T1000 (cell line): ENCODE data around the gene ZNG1E.
"Not testable (repeated sequence)": the region's sequence is repeated elsewhere in the genome, so short reads cannot be mapped to it uniquely, and the experiment has no call there.

Source experiments
- DNase-seq: peaks from one replicate; lab custom pipeline; 2025; ENCODE audit warnings: mixed read lengths; lab: John Stamatoyannopoulos, UW

The ZNG1E gene

GRCh38 chr9:65675589-65676021 lies at the start of gene ZNG1E:
TSS of gene ZNG1E (plus strand) at chr9:65675928. CDS start at chr9:65675977, 49 bp downstream.
- not testable (repeated sequence) for DNase-seq

- DNase-seq: not testable (repeated sequence)
These were observed 2.1 kb upstream of the ZNG1E start for GRCh38 chr9:65673579-65673978.

DNA sequence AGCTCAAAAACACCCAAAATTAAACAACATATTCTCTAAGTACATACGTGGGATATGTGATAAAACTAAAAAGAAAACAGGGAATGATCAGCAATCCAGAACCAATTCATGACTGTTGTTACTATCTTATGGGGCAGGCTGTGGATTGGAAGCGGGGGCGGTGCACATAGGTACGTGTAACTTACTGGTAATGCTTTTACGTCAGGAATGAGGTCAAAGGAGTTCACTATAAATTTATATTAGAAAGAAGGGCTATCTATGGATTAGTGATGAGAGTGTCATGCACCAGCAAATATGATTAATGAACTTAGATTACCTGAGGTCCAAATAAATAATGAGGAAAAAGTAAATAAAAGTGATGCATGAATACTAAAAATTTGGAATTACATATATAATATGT lies 710 bp upstream of the ZNG1E start:
- not testable (repeated sequence) for DNase-seq

DNA sequence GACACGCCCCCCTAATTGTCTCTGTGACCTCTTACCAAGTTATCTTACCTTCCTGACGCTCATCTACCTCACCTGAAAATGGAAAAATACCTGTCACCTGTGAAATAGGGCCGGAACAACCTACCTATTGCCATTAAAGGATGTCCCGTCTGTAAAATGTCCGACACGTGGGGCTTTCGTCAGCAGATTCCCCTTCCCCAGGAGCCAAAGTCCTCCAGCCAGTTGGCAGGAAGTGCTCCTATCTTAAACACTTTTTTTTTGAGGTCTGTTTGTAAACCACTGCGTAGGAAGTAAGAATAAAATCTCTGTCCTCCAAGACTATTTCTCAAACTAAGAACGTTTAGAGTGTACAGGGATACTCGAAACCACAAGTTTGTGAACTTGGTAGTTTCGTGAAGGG lies 661 bp downstream of the ZNG1E start:
- DNase-seq: not testable (repeated sequence)

- not testable (repeated sequence) for DNase-seq
These were observed 2.8 kb downstream of the ZNG1E start for GRCh38 chr9:65678533-65678932.

GRCh38 chr9:65703550-65703949 lies 27.8 kb downstream of the ZNG1E start:
- not testable (repeated sequence) for DNase-seq

DNA sequence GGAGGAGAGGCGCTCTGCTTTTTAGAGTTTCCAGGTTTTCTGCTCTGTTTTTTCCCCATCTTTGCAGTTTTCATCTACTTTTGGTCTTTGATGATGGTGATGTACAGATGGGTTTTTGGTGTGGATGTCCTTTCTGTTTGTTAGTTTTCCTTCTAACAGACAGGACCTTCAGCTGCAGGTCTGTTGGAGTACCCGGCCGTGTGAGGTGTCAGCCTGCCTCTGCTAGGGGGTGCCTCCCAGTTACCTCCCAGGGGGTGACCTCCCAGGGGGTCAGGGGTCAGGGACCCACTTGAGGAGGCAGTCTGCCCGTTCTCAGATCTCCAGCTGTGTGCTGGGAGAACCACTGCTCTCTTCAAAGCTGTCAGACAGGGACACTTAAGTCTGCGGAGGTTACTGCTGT lies 38.7 kb downstream of the ZNG1E start:
- DNase-seq: not testable (repeated sequence)

DNA sequence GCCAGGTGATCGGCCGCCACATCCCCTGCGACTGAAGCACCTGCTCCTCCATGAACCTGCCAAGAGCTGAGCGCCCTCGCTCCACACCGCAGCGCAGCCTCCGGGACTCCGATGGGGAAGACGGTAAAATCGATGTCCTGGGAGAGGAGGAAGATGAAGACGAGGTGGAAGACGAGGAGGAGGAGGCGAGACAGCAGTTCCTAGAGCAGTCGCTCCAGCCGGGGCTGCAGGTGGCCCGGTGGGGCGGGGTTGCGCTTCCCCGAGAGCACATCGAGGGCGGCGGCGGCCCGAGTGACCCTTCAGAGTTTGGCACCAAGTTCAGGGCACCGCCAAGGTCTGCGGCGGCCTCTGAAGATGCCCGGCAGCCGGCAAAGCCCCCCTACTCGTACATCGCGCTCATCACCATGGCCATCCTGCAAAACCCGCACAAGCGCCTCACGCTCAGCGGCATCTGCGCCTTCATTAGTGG lies 61.4 kb downstream of the ZNG1E start, which contains the start of gene FOXD4L4:
Gene FOXD4L4 (plus strand): TSS at position 51 of the 469 bp plus-strand sequence. CDS start 0 bp downstream, at position 51.
- DNase-seq: not testable (repeated sequence)

DNA sequence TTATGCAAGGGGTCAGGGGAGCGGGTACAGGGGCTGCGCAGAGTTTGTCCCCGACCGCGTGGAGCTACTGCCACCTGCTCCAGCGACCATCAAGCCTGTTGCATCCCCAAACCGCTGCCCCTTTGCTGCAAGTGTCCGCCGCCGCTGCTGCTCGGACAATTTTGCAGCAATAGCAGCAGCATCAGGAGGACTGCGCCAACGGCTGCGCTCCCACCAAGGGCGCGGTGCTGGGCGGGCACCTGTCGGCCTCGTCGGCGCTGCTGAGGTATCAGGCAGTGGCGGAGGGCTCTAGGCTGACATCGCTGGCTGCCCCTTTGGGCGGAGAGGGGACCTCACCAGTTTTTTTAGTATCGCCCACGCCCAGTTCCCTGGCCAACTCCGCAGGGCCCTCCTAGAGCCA lies 62.4 kb downstream of the ZNG1E start:
- not testable (repeated sequence) for DNase-seq
